Left cardiac atrium (tissue), 4 donors: Measurements from ENCODE around the gene JAKMIP2. TPM values are rescaled to one million over a fixed set of nuclear protein-coding genes. Genes with fewer than 3 reads are reported as not detected.
"Not testable (repeated sequence)": the region's sequence is repeated elsewhere in the genome, so short reads cannot be mapped to it uniquely, and the experiment has no call there.

Source experiments
- ATAC-seq, 2 donors: fragments of 200-7000 bp; cut with Tn5 transposase; one replicate each; pipeline ENCODE4 v1.9.1; 2020; ENCODE audit warnings: mild to moderate bottlenecking in 2 of 2, moderate library complexity in 2 of 2
- DNase-seq: peaks from one replicate; pipeline ENCODE4 v3.0.0-alpha.2; 2020
- intact Hi-C, 2 donors: fragments of 100-400 bp; cut with DNase I; formaldehyde crosslinking; loops; one replicate each; pipeline versions ENCODE4 v1.14.1 to v1.15.1; 2022 to 2023
- total RNA-seq, 2 donors: library from RNA; stranded (reverse); fragmentation: NEBNext Ultra II Directional; extraction: Animal tissue kit (Norgen Biotek cat#: 25700); gene quantifications; one replicate each; pipeline ENCODE4 v1.2.1, GENCODE V29; 2021
- donor health status: DM: no; HTN: yes; CAD: no.
- donor health status: DM: no; HTN: yes; CAD: no; lungs with severe emphysema.
- donor health status: DM: yes; HTN: yes; CAD: no.
- donor health status: Dilated cardiomyopathy.

The JAKMIP2 gene
- total RNA-seq, 2 donors from 2014 or later, result 0.29 to 0.53 TPM

DNA sequence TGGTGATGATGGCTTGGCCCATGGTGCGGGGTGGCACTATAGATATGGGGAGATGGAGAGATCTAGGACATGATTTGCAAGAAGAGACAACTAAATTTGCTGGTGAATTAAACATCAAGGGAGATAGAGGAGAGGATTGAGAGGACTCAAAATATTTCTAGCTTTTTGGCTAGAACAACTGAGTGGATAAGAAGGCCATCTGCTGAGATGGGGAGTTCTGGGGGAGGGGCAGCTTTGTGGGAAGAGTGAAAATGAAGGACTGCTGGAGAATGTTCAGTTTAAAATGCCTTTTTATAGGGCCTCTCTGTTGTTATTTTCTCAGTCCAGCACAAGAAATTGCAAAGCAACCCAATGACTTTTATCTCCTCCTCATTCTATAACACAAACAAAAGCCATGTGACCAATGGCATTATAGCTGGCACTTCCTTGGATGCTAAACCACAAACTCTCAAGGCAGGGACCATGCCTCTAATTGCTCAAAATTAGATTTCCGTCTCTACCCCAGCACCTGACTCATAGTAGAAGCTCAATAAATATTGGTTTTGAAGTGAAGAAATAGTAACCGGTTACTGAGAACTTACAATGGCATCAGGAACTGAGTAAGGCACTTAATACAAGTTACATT, 29.8 kb downstream of the JAKMIP2 start:
- DNase-seq, result no peak
- intact Hi-C loops, result no loop called here
- no peak for ATAC-seq

DNA sequence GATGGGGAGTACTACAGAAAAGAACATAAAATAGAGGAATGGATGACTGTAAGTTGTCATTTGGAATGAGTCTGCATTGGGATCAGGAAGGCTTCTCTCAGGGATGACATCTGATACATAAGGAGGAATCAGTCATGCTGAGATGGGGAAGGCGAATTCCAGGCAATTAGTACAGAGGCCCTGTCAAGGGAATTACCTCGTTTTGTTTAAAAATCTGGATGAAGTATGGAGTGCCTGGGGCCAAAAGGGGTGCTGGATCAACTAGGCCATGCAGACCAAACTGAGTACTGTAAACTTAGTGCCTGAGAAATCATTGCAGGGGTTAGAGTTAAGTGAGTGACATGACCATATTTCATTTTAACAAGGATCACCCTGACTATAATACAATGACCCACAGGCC, 30.5 kb downstream of the JAKMIP2 start:
- intact Hi-C loops, result no loop called here
- no peak for DNase-seq
- no peak for ATAC-seq

DNA sequence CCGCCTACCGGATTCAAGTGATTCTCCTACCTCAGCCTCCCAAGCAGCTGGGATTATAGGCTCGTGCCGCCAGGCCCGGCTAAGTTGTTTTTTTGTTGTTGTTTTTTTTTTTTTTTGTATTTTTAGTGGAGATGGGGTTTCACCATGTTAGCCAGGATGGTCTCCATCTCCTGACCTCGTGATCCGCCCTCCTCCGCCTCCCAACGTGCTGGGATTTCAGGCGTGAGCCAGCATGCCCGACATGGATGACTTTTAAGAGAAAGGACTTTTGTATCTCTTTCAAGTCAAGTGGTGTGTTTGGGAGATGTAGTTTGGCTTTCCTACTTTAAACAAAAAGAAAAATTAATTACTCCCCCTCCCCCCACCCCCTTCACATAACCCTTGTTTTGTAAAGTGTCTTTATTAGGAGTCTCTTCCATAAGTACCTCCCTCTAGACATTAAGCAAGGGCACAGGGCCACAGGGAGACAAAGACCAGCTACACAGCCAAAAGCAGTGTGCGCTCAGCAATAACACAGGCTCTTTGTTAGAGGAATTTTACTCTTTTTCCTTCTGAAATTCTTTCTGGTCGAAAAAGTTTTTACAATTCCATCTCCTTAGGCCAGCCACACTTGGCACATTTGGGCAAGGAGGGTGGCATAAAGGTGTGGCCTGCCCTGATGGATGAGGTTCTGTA, 31.2 kb downstream of the JAKMIP2 start:
- ATAC-seq (no peak), DNase-seq (no peak)
- intact Hi-C loops, result no loop called here

DNA sequence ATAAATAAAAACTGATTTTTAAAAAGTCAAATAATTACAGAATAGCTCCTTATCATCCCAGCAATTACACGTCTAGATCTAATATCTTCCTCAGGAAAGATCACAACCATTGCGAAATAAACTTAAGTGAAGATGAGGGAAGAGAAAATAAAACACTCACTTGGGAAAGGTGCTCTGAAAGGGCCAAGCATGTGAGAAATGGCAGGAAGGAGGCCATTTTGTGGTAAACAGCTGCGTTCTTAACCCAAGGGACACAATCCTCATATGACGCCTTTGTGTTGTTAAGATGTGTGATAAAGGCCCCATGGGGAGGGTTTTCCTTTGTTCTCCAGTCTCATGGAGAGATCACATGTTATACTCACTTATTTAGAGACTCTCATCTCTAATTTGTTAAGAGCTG, 32.5 kb downstream of the JAKMIP2 start:
- DNase-seq, result no peak
- intact Hi-C loops, result no loop called here
- ATAC-seq, result no peak

DNA sequence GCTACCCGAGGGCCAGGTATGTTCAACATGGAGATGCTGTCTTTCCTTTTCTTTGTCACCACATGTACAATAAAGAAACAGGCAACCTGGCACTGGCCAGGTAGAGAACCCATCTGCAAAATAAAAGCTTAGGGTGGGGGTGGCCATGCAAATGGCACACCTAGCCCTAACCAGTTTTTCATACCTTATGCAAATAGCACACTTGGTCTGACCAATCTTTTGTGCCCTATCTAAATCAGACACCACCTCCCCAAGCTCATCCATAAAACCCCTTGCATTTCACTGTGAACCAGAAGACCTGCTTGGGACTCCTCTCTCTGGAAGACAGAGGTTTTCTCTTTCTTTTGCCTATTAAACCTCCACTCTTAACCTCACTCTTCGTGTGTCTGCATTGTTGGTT, 33.9 kb downstream of the JAKMIP2 start:
- no peak for ATAC-seq
- no peak for DNase-seq
- intact Hi-C loops, result no loop called here

DNA sequence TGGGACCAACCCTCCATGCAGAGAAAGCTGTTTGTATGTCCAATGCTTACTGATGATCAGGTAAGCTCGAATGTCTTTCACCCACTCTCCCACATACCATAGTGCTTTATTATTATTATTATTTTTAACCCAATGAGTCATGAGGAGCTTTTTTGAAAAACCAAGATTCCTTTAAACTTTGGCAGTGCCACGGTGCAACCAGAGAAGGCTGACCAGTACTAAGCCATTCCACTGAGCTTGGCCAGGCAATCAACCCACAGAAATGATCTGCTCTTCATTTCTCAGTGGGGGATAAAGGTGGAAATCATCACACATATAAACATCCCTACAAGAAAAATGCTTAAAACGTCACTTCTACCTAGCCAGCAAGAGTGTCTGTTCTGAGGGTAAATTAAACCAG, 35.5 kb downstream of the JAKMIP2 start:
- DNase-seq (no peak), ATAC-seq (no peak)
- intact Hi-C loops, result no loop called here

DNA sequence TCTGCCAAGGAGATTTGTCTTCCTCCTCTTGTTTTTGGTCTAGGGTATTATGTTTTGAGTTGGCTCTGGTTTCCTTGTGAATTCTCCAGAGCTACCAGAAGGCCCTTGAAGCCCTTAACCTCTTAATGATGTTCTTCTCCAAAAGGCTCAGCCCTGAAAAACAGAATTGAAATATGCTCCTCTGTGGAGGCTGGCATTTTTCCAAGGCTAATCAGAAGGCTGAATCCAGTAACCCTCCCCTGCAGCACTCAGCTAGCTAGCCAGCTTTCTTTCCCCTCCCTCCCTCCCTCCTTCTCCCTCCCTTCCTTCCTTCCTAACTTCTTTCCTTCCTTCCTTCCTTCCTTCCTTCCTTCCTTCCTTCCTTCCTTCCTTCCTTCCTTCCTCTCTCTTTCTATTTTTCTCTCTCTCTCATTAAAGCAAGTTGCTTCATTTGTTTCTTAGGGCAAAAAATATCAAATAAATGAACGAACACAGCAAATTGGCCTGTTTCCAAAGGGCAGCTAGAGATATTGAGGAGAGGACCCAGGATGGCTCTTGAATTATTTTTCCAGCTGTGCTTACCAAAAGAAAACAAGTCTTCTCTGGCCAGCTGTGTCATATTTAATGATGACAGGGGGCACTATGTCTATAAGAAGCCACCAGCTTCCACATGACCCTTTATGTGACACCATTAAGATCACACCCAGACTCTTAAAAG, 38.7 kb downstream of the JAKMIP2 start:
- ATAC-seq, result no peak
- no peak for DNase-seq
- intact Hi-C loops, result no loop called here

DNA sequence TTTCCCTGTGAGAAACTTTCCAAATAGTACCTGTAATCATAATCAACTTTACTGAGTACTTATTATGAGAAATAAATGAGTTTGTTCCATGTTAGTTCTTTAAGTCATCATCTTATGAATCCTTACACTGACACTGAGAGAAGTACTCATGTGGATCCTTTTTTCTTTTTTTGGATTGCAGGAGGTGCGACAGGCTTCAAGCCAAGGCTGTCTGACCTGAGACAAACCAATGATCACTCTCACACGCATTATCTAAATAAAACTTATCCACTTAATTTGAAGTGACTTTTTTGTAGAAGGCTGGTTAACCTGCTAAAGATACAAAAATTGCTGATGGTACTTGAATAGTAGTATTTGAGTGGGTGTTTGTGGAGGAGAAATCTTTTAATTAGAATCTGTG, 39.5 kb downstream of the JAKMIP2 start:
- no peak for DNase-seq
- intact Hi-C loops, result no loop called here
- no peak for ATAC-seq

DNA sequence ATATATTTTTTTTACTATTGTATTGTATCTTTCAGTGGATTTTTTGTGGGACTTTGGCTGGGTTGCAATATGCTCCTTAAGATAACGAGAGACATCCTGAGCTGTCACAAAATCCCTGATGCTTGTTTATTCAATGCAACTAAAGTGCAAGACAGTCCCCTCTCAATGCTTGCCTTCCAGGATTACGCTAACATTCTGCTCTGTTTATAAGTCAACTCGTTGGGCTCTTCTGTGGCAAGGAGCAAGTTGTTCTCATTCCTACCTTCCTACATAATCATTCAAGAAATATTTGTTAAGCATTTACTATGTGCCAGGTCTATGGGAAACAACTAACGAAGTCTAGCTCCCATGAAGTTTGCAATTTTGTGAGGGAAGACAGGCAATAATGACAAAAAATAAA, 40.4 kb downstream of the JAKMIP2 start:
- ATAC-seq, result no peak
- DNase-seq, result no peak
- intact Hi-C loops, result no loop called here

DNA sequence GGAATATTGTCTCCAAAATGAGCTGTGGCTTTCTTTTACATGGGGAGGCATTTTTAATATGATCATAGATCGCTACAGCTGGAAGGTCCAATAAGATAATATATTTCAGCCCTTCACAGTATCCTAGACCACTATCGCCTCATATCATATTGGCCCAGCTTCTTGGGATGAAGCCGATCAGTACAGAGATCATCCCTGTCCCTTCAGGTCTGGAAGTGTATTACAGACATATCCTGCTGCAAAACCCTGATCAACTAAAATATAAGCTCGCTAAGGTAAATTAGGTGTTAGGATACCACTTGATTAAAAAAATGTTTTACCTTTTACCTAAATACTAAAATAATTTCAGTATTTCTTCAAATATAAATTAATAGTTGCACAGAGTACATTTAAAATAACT, 41.7 kb downstream of the JAKMIP2 start:
- intact Hi-C loops, result no loop called here
- no peak for DNase-seq
- no peak for ATAC-seq

DNA sequence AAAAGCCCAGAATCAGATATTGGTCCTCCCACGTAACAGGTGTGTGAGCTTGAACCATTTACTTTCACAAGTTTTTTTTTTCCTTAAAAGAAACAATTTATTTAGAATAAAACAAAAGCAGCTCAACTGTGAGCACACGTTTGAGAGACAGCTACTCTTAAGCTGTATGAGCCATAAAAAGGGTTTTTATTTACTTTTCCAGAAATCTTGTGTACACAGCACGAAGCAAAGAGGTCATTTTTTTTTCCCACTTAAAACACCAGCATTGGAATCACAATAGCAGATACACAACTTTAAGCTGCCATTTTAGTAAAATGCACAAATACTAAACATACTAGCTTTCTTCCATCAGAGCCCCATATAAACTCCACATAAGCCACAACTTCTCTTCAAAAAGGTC, 44.6 kb downstream of the JAKMIP2 start:
- DNase-seq, result no peak
- ATAC-seq, result no peak
- intact Hi-C loops, result no loop called here

DNA sequence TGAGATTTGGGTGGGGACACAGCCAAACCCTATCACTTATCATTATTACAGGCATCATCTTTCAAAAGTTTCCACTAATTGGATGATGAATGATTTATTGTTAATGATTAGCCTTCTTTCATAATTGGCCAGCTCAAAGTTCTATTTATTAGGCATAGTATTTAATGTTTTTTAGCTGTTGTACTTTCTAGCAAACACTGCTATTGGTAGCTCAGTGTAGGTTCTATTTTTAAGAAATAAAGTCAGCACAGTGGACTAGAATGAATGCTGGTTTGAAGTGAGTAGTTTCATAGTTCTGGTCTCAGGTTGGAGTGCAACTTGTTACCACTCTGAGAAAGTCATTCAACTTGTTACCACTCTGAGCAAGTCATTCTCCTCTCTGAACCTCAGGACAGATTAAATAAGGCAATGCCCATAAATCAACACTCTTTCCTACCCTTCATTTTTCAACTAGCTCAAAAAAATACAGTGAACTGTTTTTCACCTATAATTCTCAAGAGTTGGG, 46.9 kb downstream of the JAKMIP2 start:
- intact Hi-C loops, result no loop called here
- ATAC-seq (no peak), DNase-seq (no peak)

DNA sequence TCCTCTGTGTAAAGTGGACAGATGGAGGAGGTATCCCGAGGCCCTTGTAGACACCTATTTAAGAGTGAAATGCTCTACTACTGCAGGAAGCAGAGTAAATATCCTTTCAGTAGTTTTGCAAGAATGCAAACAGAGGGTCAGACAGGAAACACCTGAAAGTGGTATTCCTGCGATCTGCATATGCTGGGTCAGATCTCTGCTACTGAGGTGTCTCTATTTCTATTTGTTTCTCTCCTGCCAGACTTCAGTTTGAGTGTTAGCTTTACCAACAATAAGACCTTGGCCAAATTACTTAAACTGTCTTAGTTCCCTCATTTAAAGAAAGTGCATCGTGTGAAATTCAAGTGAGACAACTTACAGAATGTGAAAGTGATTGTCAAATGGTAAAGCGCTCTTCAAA, 47.6 kb downstream of the JAKMIP2 start:
- ATAC-seq (no peak), DNase-seq (no peak)
- intact Hi-C loops, result no loop called here

DNA sequence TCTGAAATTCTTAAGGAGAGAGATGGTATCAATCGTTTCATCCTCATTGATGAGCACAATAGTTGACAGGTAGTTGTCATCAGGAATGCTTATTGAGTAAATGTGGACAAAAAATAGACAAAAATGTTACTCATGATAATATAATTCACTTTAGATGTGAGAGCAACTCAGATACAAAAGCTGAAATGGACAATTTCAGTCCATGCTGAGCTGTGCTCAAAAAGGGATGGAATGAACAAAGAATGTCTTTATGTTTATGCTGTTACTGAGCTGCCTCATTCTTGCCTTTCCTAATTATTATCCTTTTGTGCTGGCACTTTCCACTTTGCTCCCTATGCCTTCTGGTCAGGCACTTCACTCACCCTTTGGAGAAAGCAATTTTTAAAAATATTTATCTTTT, 49.5 kb downstream of the JAKMIP2 start:
- ATAC-seq (no peak), DNase-seq (no peak)
- intact Hi-C loops, result no loop called here

DNA sequence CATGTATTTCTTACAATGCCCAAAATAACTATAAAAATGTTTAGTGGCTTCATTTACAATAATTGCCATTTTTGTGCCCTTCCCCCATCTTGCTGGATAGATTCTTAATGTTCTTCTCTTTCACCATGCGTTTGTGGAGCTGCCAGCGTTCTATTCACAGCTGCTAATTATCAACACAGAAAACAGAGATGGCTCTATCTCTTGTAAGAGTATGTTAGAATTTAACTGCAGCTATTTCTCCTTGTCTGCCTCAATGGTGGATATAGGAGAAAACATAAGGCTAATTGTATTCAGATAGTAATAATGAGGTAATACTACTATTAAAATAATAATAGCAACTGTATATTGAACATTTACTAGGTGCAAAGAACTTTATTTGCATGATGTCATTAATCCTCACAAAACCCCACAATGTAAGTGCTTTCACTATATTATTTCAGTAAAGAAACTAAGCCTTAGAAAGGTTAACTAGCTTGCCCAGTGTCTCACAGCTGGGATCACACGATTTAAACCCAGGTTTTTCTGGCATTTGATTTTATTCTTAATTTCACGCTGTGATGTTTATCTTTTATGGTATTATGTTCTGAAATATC, 50.1 kb downstream of the JAKMIP2 start:
- DNase-seq, result no peak
- intact Hi-C loops, result no loop called here
- ATAC-seq, result no peak

DNA sequence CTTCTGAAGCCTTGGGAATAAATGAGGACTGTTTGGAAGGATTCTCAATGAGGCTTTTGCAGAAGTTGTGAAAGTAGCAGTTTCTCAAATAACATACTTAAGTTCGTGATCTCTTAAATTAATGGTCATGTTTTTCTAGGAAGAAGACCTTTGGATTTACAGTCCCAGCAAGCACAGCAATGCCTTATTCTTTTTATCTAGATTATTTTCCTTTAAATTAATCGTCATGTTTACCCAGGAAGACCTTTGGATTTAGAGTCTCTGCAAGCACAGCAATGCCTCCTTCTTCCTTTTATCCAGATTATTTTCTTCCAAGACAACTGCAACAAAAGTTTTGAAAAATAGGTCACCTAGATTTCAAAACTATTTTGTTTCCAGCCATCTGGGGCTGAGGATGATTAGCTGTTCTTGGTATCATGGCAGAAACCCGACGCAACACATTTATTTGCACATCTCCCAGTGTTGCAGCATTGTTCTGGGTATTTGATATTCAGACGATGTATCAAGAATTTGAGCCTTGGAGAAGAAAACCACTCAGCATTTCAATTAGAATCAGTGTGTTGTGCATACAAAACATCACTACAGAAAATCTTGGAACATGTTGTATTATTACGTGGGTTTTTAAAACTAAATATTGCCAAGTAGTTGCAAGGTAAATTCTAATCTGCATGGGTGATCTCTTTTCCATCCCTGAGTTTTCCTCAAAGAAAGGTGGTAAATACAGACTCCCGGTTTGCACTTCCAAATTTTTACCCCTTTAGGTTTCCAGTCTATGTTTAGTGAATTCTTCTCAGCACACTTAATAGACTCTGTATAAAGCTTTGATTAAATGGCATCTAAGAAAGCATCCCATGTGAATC, 50.9 kb downstream of the JAKMIP2 start:
- intact Hi-C loops, result no loop called here
- DNase-seq (no peak), ATAC-seq (no peak)

DNA sequence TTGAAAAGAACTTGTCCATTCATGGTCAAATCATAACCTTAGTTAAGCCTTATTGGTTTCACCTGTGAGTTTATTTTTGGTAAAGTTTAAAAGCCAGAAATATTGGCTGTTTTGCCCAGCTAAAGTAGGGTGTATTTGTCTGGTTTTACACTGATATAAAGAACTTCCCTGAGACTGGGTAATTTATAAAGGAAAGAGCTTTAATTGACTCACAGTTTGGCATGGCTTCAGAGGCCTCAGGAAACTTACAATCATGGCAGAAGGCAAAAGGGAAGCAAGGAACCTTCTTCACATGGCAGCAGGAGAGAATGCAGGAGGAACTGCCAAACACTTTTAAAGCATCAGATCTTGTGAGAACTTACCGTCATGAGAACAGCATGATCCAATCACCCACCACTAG, 55.3 kb downstream of the JAKMIP2 start:
- DNase-seq (no peak), ATAC-seq (no peak)
- intact Hi-C loops, result no loop called here

DNA sequence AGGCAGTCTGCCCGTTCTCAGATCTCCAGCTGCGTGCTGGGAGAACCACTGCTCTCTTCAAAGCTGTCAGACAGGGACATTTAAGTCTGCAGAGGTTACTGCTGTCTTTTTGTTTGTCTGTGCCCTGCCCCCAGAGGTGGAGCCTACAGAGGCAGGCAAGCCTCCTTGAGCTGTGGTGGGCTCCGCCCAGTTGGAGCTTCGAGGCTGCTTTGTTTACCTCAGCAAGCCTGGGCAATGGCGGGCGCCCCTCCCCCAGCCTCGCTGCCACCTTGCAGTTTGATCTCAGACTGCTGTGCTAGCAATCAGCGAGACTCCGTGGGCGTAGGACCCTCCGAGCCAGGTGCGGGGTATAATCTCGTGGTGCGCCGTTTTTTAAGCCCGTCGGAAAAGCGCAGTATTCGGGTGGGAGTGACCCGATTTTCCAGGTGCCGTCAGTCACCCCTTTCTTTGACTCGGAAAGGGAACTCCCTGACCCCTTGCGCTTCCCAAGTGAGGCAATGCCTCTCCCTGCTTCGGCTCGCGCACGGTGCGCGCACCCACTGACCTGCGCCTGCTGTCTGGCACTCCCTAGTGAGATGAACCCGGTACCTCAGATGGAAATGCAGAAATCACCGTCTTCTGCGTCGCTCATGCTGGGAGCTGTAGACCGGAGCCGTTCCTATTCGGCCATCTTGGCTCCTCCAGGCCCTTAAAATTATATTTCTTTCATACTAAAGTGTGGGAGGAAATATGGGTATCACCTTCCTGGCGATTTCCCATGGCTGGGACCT, 61.2 kb downstream of the JAKMIP2 start:
- ATAC-seq, DNase-seq, intact Hi-C loops: not testable (repeated sequence)
